DOHH2 (cell line): ENCODE results near the gene CRCP.

Experiments used
- CTCF ChIP-seq: fragments of 200-600 bp; sonication (generic); IDR thresholded peaks from one replicate; pipeline ENCODE4 v1.5.1; 2014; ENCODE audit warnings: antibody characterized with exemption, mild to moderate bottlenecking, low read depth, low read length; ENCODE audit not compliant: poor library complexity, severe bottlenecking
- EZH2phosphoT487 ChIP-seq: fragments of 200-600 bp; sonication (generic); IDR thresholded peaks from 2 replicates; pipeline ENCODE4 v1.6.1; 2017; ENCODE audit warnings: borderline replicate concordance, mild to moderate bottlenecking, antibody characterized with exemption, low read length, moderate library complexity, mixed read lengths

GRCh38 chr7:66078067-66078466 lies 36.6 kb upstream of the CRCP start:
- TF ChIP-seq CTCF (no peak), EZH2phosphoT487 (no peak)
